ENCODE results near the gene BPGM. TPM values are rescaled to one million over a fixed set of nuclear protein-coding genes. Genes with fewer than 3 reads are reported as not detected.

Gene BPGM
- total RNA-seq, 1 donor from 2014 or later = 9.1 TPM

- no peak overlapping the region for H3K27ac ChIP-seq
- peaks cover 12% of the 10 kb centered on the region for H3K4me1 ChIP-seq
- no peaks in the 10 kb centered on the region for H3K9me3 ChIP-seq
- no peak for DNase-seq (ENCODE audit: extremely low spot score in 2 of 2)
- no peaks in the 10 kb centered on the region for H3K27me3 ChIP-seq
- TF ChIP-seq POLR2A (IDR thresholded peaks at IDR 0.05) (no peak), POLR2AphosphoS5 (IDR thresholded peaks at IDR 0.05; ENCODE audit: insufficient read depth in 1 of 2, low read depth in 1 of 2) (no peak), CTCF (IDR thresholded peaks at IDR 0.05) (no peak)
- H3K4me3 ChIP-seq = no peak overlapping the region
- peaks cover 0 to 7% of the 10 kb centered on the region in 2 donors for H3K36me3 ChIP-seq
- intact Hi-C loops (cut with DNase I) = no loop called here
Observed at GRCh38 chr7:134669845-134670373, 23.3 kb downstream of the BPGM start.

GRCh38 chr7:134671609-134672008, 25.0 kb downstream of the BPGM start:
- Histone ChIP-seq H3K4me3 (no peak overlapping the region), H3K27me3 (no peaks in the 10 kb centered on the region), H3K27ac (no peak overlapping the region), H3K36me3 (peaks cover 0 to 7% of the 10 kb centered on the region in 2 donors), H3K9me3 (no peaks in the 10 kb centered on the region), H3K4me1 (peaks cover 13% of the 10 kb centered on the region)
- TF ChIP-seq CTCF (IDR thresholded peaks at IDR 0.05) (no peak), POLR2A (IDR thresholded peaks at IDR 0.05) (no peak), POLR2AphosphoS5 (IDR thresholded peaks at IDR 0.05; ENCODE audit: insufficient read depth in 1 of 2, low read depth in 1 of 2) (no peak)
- intact Hi-C loops (cut with DNase I) = no loop called here
- no peak for DNase-seq (ENCODE audit: extremely low spot score in 2 of 2)

- Histone ChIP-seq H3K4me3 (no peak overlapping the region), H3K9me3 (no peaks in the 10 kb centered on the region), H3K27ac (no peak overlapping the region), H3K36me3 (peaks cover 0 to 7% of the 10 kb centered on the region in 2 donors), H3K27me3 (no peaks in the 10 kb centered on the region), H3K4me1 (peaks cover 9% of the 10 kb centered on the region)
- intact Hi-C loops (cut with DNase I) = no loop called here
- TF ChIP-seq POLR2A (IDR thresholded peaks at IDR 0.05) = no peak
- no peak for TF ChIP-seq POLR2AphosphoS5 (IDR thresholded peaks at IDR 0.05; ENCODE audit: insufficient read depth in 1 of 2, low read depth in 1 of 2)
- TF ChIP-seq CTCF (IDR thresholded peaks at IDR 0.05) = no peak
- no peak for DNase-seq (ENCODE audit: extremely low spot score in 2 of 2)
Observed at GRCh38 chr7:134674424-134674823, 27.8 kb downstream of the BPGM start.

- no peak overlapping the region for H3K4me3 ChIP-seq
- intact Hi-C loops (cut with DNase I) = no loop called here
- TF ChIP-seq POLR2A (IDR thresholded peaks at IDR 0.05) = no peak
- TF ChIP-seq POLR2AphosphoS5 (IDR thresholded peaks at IDR 0.05; ENCODE audit: insufficient read depth in 1 of 2, low read depth in 1 of 2) = no peak
- TF ChIP-seq CTCF (IDR thresholded peaks at IDR 0.05) = no peak
- peaks cover 5% of the 10 kb centered on the region for H3K4me1 ChIP-seq
- H3K9me3 ChIP-seq = no peaks in the 10 kb centered on the region
- H3K27ac ChIP-seq = no peak overlapping the region
- peaks cover 0 to 7% of the 10 kb centered on the region in 2 donors for H3K36me3 ChIP-seq
- H3K27me3 ChIP-seq = no peaks in the 10 kb centered on the region
- no peak for DNase-seq (ENCODE audit: extremely low spot score in 2 of 2)
Observed at GRCh38 chr7:134676743-134677142, 30.1 kb downstream of the BPGM start.

GRCh38 chr7:134678115-134678514, 31.5 kb downstream of the BPGM start:
- intact Hi-C loops (cut with DNase I) = no loop called here
- Histone ChIP-seq H3K9me3 (no peaks in the 10 kb centered on the region), H3K27me3 (no peaks in the 10 kb centered on the region), H3K36me3 (peaks cover 0 to 7% of the 10 kb centered on the region in 2 donors), H3K27ac (no peak overlapping the region), H3K4me1 (peaks cover 5% of the 10 kb centered on the region), H3K4me3 (no peak overlapping the region)
- no peak for DNase-seq (ENCODE audit: extremely low spot score in 2 of 2)
- no peak for TF ChIP-seq CTCF (IDR thresholded peaks at IDR 0.05)
- TF ChIP-seq POLR2AphosphoS5 (IDR thresholded peaks at IDR 0.05; ENCODE audit: insufficient read depth in 1 of 2, low read depth in 1 of 2) = no peak
- TF ChIP-seq POLR2A (IDR thresholded peaks at IDR 0.05) = no peak
